GM20431 (cell line): Measurements from ENCODE around the gene PPP1R27.
"Not testable (repeated sequence)": the region's sequence is repeated elsewhere in the genome, so short reads cannot be mapped to it uniquely, and the experiment has no call there.

Source experiments
- in situ Hi-C: fragments of 300-500 bp; cut with MseI, MboI; formaldehyde crosslinking; loops from one replicate; pipeline ENCODE4 v1.15.0; 2020; ENCODE audit warnings: low sequenced_read_pairs; ENCODE audit not compliant: unreplicated experiment

The PPP1R27 gene

DNA sequence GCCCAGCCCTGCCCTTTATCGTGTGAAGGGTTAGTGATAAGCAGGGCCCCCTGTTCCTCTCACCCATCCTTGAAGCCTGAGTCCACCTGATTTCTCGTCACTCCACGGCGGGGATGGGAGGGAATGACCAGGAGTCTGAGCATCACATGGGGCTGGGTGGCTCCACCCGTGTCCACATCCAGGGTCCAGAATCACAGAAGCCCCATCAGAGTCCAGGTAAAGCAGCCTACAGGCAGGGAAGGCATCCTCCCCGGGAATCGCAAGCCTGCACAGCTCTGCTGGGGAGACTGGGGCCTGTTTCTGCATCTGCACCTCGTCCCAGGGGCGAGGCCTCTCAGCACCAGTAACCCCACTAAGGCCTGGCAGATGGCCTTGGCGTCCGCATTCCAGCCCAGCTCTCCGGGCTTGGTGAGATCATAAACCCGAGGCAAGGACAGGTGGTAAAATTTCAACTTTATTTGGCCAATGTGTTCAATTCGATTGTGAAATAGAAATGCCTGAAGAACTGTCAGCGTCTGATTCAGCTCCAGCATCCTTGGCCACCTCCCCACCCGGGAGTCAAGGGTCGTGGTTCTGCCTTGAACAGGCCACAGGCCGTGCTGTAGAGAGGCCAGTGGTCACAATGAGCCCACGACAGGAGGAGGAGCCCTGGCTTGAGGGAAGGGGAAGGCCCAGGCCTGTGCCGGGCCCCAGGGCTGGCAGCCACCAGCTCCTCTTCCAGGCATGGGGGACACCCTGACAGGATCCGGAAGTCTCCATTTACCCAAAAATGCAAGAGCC, 8.1 kb upstream of the PPP1R27 start:
- in situ Hi-C loops: no loop called here

DNA sequence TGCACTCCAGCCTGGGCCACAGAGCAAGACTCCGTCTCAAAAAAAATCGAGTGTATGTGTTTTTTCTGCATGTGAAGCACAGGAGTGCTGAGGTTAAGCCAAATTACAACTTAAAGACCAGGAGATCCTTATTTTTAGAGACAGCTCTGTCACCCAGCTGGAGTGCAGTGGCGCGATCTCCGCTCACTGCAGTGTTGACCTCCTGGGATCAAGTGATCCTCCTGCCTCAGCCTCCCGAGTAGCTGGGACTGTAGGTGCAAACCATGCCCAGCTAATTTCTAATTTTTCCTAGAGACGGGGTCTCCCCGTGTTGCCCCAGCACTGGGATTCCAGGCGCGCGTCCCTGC, 7.5 kb upstream of the PPP1R27 start:
- in situ Hi-C loops: no loop called here

DNA sequence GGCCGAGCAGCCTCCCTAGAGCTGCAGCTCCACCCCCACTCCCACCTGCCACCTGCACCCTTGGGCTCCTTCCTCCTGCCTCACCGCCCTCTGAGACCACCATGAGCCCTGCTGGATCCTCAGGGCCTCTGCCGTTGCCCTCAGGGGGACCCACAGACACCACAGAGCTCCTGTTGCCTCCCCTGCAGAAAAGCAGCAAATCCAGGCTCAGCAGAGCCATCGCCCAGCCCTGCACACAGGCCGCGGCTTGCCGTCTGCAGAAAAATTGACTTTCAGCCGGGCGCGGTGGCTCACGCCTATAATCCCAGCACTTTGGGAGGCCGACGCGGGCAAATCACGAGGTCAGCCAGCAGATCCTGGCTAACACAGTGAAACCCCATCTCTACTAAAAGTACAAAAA, 7.0 kb upstream of the PPP1R27 start:
- in situ Hi-C loops: no loop called here

DNA sequence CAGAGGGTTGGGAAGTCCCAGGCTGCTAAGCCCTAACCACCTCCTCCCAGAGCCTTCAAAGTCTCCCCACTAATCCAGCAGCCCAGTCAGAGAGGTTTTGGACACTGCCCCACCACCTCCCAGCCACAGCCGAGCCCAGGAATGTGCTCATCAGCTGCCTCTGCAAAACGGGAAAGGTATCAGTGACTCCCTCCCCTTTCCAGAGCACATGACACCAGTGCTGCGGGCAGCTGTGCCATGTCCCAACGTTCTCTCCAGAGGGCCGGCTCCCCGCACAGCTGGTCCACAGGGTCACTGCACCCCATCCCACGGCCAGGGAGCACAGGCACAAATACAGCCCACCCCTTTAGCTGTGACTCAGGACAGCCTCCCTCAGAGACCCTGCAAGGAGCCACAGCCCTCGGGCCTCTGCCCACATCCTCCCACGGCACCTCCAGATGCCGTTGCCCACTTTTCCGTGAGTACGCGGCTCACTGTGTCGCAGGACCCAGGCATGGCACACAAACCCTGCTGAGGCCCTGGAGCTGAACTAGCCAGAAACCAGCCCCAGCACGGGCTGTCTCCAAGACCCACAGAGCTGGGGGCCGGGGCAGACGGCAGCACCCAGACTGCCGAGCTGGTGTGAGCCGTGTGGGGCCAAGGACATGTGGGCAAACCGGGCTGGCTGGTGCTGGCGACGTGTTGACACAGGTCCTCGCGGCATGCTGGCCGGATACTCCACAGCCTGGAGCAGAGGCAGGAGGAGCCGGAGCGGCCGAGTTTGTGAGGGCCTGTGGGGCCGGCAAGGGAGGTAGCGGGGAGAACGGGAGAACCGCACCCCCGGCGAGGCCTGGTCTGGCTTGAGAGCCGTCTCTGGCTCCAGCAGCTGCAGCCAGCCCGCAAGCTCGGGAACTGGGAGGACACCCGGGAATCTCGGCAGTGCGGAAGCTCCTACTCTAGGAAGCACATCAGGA, 6.3 kb upstream of the PPP1R27 start:
- in situ Hi-C loops: no loop called here

DNA sequence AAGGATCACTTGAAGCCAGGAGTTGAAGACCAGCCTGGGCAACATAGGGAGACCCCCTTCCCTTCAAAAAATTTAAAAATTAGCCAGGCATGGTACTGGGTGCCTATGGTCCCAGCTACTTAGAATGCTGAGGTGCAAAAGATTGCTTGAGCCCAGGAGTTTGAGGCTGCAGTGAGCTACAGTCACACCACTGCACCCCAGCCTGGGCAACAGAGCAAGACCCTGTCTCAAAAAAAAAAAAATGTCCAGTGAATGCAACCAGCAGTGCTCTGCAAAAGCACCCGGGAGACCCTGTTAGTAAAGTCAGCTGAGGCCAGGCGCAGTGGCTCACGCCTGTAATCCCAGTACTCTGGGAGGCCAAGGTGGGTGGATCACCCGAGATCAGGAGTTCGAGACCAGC, 5.2 kb upstream of the PPP1R27 start:
- in situ Hi-C loops: not testable (repeated sequence)

DNA sequence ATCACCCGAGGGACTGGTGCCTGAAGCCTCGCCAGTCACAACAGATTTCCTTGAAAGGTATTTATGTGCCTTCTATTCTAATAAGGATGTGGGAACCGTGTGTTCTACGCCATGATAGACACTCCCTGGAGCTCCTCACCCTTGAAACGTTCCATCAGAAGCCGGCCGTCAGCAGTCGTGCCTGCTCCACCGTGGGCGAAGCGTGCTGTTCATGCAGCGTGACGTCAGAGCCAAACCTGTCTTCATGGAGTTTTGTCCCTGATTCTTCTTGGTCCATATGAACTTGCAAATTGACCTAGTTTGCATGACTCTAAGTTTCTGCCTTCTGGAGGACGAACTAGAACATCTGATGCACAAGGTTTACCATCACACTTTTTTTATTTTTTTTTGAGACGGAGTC, 4.5 kb upstream of the PPP1R27 start:
- in situ Hi-C loops: no loop called here

DNA sequence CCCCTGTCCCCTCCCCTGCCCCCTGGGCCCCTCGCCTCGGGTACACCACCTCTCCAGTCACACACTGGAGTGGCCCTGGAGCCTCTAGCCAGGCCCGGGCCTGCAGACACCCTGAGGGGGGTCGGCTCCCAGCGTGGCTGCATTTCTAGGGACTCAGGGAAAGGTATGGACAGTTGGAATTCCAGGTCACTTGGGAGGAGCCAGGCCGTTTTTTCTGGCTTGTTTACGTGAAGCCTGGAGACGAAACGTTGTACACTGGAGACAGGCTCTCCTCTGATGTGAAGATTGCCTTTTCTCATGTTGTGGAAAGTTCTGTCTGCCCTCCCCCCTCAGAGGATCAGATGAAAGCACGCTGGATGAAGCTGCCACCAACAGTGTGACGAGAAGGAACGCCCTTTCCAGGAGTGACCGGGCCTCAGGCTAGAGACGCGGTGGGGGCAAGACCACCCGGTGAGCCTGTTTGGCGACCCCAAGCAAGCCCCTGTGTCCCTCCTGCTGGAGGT, 4.0 kb upstream of the PPP1R27 start:
- in situ Hi-C loops: no loop called here

DNA sequence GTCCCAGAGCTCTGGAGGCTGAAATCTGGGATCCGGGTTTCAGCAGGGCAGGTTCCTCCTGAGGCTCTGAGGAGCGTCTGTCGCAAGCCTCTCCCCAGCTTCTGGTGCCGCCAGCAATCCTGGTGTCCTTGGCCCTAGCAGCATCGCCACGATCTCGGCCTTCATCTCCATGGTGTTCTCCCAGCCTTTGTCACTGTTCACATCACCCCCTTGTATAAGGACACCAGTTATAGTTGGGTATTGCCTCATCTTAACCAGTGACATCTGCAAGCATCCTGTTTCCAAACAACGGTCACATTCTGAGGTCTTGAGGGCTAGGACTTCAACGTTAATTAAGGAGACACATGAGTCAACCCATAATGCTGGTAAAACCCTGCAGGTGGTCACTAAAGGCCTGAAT, 2.8 kb upstream of the PPP1R27 start:
- in situ Hi-C loops: no loop called here

DNA sequence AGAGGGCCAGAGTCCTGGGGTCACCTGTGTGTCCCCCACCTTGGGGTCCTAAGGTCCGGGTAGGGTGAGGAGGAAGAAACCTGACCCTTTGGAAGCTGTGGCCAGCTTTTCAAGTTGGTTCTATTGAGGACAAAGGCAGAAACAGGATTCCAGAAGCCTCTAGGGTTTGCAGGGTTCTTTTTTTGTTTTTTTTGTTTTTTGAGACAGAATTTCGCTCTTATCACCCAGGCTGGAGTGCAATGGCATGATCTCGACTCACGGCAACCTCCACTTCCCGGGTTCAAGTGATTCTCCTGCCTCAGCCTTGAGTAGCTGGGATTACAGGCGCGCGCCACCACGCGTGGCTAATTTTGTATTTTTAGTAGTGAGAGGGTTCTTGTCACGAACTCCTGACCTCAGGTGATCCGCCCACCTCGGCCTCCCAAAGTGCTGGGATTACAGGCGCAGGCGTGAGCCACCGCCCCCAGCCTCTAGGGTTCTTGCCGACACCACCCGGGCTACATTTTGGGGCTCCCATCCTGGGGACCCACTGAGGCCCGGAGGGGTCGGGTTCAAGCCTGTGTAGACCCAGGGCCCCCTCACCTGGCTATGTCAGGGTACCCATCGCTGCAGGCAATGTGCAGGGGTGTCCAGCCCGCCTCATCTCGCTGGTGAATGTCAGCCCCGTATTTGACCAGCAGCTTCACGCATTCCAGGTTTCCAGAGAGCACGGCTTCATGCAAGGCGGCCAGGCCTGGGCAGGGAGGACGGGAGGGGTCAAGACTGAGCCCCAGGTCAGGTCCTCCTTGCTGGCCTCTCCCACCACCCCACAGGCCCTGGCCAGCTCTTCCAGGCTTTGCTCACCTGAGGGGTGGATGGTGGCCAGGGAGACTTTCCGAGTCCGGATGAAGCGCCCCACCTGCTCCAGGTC, 674 bp downstream of the PPP1R27 start:
- in situ Hi-C loops: no loop called here

DNA sequence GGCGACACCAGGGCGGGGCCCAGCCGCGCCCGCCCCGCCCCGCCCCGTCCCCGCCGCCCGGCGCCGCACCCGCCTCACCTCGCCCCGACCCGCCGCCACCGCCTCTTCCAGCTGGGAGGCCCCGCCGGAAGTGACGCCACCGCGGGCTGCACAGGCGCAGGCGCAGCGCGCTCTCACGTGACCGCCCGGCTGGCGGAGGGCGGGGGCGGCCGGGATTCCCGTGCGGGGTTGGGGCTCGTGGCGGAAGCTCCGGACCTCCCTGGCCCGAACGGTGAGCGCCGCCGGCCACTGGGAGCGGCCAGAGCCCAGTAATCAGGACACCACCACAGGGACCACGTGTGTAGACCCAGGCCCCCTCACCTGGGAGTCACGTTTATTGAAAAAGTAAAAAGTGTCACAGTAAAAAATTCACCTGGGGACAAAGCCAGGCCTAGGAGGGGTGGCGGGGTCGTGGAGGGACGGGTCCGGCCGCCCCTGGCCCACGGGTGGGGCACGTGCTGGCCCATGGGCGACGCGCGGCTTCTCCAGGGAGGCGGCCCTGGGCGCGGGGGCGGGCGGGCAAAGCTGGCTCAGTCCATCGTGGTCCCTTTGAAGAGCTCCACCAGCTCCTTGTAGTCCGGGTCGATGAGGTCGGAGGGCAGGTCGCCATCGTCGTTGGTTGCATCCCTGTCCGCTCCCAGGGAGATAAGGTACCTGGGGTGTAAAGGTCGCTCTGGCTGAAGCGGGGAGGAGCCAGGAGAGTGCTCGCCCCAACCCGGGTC, 1.5 kb downstream of the PPP1R27 start, which contains the start of gene MCRIP1:
MCRIP1 (minus strand) TSS at position 132 of the 761 bp plus-strand sequence. CDS start 8,785 bp downstream, outside the sequence.
- in situ Hi-C loops: no loop called here

DNA sequence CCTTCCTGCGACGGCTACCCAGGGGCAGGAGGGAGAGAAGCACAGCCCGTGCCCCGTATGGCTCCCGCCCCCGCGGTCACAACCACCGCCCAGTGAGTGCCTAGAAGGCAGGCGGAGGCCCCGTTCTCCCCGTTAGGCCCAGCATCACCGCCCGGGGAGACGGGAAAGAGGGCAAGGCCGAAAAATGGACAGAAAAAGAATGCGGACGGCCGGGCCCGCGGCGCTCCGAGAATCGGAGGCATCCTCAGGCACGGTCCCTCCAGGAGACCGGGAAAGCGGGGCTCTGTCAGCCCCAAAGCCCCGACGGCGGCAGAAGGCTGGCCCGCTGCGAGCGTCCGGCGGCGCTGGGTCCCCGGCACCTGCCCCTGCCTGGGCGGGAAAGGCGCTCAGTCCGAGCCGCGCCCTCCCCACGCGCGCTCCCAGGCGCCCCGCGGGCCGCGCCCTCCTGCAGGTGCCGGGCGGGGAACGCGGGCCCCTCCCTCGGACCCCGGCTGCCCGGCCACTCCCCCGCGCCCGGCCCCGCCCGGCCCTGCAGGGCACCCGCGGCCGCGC, 2.2 kb downstream of the PPP1R27 start:
- in situ Hi-C loops: no loop called here

DNA sequence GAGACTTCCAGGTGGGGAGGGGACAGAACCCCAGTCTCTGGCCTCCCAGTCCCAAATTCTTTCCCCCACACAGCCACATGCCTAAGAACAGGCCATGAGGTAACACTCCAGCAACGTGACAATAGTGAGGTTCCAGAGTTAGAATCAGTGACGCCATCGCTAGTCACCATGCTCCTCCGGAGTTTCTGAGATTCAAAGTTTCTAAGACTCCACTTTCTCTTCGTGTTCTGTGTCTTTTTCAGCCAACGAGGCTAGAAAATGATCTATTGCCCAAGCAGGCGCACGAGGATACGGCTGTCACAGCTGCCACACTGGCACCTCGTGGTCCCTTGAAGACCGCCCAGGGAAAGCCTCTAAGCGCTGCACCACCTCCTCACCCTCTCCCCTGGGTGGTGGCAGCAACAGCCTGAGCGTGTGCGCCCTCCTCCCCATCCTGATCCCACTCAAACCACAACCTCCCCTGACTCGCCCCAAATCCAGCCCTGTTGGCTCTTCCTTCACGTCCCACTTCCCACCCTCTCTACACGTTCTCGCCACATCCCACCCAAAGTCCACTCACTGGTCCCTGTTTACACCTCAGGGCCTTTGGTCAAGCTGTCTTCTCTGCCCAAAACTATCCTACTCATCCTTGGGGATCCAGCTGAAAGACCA, 2.8 kb downstream of the PPP1R27 start:
- in situ Hi-C loops: no loop called here

DNA sequence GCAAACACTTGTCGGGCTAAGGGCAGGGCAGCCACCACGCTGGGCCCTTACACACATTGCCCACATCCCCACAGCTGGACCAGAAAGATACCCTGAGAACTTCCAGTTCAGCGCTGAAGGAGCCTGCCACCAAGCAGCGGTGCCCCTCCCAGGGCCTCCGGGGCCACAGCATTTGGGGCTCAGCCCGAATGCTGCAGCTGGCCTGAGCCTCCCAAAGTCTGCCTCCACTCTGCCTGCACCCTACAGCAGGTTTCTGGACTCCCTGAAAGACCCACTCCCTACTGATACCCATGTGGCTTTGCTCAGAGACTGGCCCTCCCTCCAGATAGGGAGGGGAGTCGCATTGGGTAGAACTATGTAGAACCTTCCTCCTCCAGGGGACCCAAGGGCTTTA, 3.3 kb downstream of the PPP1R27 start:
- in situ Hi-C loops: no loop called here

DNA sequence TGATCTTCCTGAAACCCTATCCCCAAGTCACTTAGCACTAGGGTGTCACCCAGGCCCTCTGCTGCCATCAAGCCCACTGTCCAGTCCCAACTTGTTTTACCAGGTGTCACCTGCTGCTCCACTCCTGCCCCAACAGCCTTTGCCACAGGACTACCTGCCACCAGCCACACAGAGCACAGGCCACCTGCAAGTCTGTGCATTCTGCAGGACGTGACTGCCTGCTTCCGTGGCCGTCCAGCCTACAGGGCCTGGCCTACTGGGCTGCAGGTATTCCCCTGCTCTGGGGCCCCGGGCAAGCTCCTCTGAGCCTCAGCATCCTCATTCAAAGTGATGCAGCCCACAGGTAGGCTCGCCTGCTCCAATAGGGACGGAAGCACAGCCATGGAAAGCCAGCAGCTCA, 5.0 kb downstream of the PPP1R27 start:
- in situ Hi-C loops: no loop called here

DNA sequence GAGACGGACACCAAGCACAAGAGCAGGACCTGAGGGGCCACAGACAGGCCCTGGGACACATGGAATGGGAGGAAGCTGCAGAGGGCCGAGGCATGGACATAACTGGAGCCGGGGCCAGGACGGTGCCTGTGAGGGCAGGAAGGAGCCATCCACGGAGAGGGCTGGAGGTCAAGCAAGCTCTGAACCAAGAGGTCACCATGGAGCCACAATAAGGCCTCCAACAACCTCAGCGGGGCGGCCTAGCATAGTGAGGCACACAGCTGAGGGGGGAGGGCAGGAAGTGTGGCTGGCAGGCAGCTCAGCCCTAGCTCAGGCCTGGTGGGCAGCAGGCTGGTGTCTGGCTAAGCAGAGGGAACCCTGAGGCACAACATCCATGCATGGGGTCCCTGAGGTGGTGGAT, 6.2 kb downstream of the PPP1R27 start:
- in situ Hi-C loops: no loop called here

DNA sequence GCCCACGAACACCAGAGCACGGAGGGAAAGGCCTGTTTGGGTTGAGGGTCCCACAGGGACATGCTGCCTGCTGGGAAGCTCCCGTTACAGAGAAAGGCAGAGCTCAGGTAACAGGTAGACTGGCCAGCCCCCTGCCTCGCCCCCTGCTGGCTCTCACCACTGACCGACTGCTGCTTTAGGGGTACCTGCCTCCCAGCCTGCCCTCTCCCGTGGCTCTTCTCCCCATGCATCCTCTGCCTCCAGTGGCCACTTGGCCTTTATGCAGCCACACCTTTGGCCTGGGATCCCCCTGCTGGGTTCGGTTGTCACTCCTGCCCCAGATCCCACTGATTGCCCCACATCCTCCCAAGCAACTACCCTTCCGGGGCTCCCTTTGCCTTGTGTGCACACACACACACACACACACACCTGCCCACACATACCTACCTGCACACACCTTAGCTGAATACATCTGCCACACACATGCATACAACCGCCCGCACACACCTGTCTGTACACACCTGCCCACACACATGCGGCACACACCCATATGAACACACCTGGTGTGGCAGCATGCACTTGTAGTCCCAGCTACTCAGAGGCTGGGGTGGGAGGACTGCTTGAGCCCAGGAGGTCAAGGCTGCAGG, 8.9 kb downstream of the PPP1R27 start:
- in situ Hi-C loops: no loop called here

DNA sequence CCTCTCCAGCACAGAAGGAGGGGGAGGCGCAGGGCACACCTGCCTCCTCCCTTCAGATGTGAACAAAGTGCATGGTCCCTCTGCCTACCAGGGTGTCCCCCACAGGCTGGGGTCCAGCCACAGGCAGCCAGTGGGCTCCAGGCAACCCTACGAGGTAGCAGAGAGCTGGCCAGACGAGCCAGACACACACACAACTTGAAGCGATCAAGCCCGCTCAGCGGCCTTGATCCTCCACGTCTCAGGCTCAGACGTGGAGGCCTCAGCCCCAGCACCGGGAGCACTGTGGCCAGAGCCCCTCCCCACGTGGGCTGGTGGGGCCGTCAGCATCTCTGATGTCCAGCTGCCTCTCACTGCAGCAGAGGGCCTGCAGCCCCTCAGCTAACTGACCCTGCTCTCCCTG, 10.3 kb downstream of the PPP1R27 start:
- in situ Hi-C loops: no loop called here
